Measurements from ENCODE around the gene LRRK1.

The LRRK1 gene

DNA sequence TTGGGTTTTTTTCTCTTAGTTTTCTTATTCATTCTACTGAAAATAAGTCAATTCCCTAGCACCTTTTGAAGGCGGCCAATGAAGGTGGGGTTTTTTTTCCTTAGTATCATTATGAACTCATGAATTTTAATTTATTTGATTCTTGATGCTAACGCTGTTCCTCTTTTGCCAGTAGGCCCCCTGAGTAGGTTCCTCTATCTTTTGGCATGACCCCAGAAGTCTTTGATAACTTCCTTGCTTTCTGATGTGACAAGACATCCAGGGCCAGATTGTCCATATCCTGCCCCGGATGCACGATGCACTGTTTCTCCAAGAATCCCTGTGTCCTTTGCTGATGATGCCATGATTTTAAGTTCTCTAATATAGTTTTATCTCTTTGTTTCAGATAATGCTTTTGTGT lies 20.6 kb downstream of the LRRK1 start:
- DNase-seq, result no peak

DNA sequence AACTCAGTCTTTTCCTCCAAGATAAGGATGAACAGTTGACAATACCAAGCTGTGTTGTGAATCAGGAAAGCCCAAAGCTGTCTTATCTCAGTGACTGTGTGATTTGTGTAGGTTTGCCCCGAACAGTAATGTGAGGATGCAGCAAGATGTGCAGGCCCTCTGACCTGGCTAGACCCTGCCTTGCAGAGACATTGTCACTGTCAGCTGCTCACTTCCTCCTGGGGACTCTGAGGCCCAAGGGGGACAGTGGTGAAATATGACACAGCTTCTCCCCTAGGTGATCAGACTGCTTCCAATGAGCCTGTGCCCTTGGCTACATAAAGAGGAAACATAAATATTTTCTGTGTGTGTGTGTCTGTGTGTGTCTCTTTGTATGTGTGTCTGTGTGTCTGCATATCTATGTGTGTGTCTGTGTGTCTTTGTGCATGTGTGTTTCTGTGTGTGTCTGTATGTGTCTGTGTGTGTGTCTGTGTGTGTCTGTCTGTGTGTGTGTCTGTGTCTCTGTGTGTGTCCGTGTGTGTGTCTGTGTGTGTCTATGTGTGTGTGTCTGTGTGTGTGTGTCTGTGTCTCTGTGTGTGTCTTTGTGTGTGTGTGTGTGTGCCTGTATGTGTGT lies 21.7 kb downstream of the LRRK1 start:
- no peak for DNase-seq

DNA sequence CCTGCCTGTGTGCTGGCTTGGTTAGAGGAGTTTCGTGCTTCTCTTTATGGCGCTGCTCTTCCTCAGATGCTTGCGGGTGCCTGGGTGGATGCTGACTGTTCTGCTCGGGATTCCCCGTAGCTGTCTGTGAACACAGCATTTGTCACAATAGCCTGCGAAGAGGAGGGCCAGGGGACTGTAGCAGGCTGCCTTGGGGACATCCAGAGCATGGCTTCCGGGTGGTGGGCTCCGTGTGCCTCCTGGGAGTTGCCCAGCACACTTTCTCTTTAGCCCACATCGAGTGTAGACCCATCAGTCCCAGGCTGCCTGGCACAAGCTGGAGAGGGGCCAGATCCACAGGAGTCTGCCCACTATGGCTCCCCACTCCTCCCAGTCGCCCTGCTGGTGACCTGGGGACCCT lies 22.4 kb downstream of the LRRK1 start:
- DNase-seq, result no peak

DNA sequence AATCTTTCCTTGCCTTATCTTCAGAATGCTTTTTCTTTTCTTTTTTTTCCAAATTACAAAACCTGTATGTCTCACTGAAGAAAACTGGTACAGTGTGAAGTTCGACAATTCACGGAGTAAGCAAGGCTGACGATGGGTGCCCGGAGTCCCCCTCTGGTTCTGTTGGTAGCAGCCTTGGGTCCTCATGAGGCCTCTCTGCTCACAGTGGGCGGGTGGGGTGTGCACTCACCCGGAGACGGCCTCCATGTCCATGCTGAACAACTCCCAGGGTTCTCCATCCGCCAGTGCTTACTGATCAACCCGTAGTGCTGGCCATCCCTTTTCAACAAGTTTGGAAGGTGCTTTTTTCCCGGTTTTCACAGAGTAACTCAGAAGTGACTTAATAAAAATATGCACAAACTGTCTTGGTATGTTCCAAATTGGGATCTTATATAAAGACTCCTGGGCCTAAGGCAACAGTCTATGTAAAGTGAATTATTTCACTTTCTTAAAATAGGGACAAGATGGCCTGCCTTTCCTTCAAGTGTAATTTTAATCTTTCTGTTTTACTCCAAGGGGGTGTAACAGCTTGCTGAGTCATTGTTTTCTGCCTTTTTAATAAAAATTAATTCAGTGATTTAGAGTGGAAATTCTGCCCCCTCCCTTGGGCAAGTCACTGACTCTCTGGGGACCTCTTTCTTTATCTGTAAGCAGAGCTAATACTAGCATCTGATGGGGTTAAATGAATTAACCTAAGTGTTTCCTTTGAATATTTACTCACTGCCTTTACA lies 23.7 kb downstream of the LRRK1 start:
- no peak for DNase-seq

DNA sequence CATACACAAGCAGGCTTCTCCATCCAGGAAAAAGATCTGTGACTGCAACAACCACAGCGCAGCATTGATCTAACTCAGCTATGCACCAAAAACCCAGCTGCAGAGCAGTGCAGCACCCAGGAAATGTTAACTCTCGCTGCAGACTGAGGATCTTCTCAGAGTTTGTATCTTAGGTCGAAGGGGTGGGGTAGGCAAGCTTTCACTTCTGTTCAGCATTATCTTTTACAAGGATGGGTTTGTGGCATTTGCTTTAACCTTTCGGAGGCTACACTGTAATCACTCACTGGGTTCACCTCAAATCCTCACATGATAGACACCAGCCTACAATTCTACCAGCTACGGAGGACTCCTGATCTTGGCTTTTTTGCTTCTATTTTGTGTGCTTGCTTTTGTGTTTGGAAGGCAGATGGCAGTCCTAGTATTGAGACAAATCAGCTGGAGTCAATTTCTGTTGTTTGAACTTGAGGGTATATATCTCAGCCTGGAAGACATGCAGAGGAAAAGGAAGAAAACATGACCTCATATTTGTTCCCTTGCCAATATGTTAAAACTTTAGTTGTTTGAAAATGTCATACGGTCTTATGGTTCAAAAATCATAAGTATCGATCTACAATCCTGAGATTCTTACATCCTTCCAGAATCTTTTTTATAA lies 25.2 kb downstream of the LRRK1 start:
- DNase-seq, result no peak

DNA sequence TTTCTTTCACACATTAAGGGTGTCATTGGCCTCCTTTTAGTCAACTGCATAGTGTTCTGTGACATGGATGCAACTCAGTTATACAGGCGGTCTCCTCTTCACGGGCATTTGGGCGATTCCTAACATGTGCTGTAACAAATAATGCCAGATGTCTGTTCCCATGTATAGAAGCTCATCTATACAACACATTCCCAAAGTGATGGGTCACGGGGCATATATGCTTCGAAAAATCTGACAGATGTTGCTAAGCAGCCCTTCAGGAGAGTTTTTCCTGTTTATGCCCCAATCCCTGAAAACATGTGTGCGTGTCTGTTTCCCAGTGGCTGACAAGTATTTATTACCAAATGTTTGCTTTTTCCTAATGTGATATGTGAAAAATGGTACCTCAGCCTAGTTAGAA lies 25.8 kb downstream of the LRRK1 start:
- no peak for DNase-seq

DNA sequence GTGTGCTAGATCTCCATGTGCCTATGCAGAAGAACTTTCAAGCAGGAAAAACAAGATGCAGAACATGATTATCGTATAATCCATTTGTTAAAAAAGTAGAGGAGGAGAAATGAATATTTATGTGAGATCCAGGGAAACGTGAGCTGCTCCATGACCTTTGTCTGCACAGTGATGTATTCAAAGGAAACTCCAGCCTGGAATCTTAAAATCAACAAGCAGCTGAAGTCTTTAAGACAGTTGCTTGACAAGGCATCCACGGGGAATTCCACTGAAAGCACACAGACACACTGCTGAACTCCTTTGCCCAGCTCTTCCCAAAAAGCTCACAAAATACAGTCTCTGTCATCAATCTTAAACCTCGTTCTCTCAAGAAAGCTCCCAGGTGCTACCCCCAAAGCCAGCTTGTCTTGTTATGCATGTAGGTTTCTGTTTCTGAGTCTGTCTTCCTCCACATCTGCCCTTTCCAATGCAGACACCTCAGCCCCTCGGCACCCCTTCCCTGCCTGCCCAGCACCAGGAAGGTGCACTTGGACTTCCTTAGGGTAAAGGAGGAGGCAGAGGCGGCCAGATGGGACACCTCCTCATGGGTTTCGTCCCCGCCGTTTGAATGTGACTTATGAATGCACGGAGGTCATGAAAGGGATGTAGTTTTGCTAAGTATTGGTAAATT lies 28.7 kb downstream of the LRRK1 start:
- no peak for DNase-seq

DNA sequence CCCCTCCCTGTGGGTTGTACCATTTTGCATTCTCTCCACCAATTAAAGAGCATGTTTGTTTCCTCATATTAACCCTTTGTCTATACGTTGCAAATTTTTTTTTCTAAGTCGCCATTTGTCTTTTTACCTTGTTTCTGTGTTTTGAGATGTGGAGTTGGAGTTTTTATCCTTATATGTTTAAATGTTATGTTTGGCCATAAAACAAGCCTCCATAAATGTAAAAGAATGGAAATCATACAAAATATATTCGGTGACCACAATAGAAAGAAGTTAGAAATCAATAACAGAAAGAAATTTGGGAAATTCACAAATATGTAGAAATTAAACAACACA lies 29.2 kb downstream of the LRRK1 start:
- DNase-seq, result no peak

DNA sequence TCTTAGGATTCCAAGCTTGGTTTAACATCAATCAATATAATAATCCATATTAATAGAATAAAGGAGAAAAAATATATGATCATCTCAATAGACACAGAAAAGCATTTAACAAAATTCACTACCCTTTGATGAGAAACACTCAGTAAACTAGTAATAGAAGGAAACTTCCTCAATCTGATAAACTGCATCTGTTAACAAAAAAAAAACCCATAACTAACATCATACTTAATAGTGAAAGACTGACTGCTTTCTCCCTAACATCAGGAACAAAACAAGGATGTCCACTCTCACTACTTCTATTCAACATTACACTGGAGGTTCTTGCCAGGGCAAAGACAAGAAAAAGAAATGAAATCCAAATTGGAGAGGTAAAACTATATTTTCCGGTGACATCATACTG lies 30.5 kb downstream of the LRRK1 start:
- DNase-seq, result no peak

DNA sequence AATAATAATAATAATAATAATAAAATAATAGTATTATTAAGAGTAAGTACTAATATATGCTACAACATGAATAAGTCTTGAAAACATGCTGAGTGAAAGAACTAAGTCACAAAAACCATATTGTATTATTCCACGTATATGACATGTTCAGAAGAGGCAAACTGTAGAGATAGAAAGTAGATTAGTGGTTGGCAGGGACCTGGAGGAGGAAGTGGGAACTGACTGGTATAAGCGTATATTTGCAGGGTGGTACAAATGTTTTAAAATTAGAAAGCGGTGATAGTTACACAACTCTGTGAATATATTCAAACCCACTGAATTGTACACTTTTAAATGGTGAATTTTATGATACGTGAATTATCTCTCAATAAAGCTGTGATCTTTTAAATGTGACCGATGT lies 32.8 kb downstream of the LRRK1 start:
- no peak for DNase-seq

DNA sequence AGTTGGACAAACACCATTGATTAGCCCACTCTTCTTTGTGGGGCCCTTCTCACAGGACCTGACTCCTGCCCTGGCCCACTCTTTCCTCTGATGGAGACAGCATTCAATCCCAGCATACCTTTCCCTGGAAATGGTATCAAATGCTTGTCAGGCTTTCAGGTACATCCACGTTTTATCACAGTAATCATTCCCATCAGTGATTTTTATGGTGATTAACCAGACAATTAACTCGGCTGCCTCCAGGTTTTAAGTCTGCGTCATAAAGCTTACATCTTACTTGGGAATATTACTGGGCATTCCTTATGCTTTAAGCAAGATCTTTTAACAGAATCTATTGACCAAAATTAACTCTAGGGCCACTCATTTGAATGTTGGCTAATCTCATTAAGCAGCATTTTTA lies 33.4 kb downstream of the LRRK1 start:
- DNase-seq, result no peak

DNA sequence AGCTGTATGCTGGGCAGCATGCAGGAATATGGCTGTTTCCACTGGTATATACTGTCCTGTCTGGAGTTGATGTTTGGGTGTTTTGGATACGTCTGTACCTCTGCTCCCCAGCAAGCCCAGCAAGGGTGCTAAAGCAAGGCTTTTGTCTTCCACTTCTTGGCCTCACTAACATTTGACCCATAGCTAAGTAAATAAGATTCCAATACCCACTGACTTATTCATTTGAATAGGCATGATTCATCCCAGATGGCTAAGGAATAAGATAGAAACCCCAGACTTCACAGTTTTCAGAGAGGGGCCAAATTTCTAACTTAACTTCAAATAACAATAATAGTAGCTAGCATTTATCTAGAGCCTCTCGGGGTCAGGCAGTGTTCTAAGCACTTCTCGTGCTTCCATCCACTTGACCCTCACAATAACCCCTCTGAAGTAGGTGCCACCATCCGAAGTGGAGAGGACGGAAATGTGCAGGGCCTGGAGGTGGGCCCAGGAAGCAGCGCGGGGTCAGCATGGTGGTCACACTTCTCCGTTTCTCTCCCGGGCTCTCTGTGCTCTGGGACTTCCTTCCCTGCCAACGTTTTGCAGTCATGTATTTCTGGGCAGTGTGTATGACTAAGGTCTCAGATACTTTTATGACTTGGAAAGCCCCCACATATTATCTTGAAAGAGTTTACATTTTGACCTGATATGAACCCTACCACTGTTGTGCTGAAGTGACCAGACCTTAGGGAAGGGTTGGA lies 39.3 kb downstream of the LRRK1 start:
- no peak for DNase-seq

DNA sequence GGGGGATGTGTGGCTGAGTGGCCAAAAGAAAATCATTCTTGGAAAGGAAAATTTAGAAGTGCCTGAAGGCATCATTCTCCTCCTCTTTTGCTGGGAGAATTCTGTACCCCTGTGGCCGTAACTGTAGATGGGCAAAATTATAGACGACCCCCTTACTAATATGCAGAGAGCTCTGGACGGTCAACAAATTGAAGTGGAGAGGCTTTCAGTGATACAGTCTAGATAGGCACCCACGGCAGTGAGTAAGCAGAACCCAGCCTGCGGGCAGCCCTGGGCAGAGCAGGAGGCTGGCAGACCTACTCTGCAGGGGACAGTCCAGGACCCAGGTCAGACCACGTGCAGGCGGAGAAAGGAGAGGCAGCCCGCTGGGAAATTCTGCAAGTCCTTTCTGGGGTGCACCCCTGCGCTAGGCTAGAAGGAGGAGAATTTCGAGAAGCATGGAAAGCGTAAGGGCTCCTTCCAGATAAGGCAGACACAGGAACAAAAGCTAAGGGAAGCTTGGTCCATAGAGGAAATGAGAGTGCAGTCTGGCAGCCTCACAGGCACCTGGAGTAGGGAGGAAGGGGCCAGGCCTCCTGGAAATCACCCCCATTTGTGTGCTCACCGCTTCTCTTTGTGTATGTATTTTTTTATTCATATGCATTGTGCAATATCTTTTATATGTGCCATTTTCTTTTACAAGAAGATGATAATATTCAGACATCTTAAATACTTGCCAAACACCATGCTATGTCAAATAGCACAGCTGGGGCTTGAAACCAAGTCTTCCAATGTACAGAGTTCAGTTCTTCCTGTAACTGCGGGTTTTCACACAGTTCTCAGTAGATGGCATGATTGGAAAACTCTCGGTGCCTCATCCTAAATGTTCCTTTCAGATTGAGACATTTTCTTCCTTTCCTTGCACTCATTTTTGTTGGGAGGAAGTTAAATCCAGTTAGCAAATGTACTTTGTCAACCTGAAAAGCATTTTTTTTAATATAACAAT lies 40.2 kb downstream of the LRRK1 start:
- no peak for DNase-seq

DNA sequence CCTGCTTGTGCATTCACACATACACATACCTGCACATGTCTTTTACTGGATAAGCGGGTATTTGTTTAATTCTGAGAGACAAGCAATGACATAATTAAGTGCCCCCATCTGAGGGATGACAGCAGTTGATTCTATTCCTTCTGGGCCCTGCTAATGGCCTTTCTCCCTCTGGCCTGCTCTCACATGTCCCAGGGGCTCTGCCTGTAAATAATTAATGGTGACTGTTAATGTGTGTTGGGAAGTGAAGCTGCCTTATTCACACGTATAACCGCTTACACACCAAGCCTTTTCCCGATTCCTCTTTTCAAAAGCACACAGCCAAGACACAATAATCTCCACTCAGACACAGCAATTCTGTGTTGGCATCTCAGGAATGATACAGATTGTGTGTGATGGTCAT lies 47.8 kb downstream of the LRRK1 start:
- DNase-seq, result no peak

DNA sequence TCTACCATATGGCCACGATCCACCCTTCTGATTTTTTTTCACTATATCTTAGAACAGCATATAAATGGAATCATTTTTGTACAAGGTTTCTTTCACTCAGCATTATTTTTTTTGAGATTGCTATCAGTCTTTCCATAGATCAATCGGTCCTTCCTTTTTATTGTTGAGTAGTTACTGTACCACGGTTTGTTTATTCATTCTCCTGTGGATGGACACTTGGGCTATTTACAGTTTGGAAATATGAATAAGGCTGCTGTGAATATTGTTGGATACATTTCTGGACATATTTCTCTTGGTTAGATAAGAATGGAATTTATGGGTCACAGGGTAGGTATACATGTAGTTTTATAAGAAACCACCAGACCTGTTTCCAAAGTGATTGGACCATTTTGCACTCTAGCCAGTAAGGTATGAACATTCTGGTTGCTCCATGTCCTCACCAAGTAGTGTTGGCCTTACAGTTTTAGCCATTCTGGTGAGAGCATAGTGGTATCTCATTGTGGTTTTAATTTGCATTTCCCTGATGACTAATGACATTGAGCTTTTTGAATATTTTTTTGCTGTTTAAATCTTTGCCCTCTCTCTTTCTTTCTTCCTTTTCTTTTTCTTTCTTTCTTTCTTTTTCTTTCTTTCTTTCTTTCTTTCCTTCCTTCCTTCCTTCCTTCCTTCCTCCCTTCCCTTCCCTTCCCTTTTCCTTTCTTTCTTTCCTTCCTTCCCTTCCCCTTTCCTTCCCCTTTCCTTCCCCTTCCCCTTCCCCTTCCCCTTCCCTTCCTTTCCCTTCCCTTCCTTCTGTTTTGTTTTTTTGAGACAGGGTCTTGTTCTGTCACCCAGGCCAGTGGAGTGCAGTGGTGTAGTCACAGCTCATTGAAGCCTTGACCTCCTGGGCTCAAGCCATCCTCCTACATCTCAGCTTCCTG lies 49.2 kb downstream of the LRRK1 start:
- DNase-seq, result no peak

DNA sequence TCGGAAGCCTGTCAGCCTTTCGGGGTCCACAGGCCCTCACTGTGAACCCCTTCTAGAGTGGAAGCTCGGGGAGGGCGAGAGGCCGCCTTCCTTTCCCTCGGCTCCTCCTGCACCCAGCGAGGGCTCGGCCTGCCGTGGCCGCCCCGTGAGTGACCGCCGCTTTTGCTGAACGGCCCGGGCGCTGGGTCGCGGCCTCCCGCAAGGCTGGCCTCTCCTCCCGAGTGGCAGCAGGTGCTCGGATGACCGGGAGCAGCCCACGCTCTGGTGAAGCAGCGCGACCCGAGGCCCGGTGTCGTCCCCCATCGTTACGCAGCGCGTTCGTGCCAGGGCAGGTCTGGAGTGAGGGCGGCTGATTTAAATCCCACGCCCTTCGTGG lies 53.8 kb downstream of the LRRK1 start:
- DNase-seq, result no peak

DNA sequence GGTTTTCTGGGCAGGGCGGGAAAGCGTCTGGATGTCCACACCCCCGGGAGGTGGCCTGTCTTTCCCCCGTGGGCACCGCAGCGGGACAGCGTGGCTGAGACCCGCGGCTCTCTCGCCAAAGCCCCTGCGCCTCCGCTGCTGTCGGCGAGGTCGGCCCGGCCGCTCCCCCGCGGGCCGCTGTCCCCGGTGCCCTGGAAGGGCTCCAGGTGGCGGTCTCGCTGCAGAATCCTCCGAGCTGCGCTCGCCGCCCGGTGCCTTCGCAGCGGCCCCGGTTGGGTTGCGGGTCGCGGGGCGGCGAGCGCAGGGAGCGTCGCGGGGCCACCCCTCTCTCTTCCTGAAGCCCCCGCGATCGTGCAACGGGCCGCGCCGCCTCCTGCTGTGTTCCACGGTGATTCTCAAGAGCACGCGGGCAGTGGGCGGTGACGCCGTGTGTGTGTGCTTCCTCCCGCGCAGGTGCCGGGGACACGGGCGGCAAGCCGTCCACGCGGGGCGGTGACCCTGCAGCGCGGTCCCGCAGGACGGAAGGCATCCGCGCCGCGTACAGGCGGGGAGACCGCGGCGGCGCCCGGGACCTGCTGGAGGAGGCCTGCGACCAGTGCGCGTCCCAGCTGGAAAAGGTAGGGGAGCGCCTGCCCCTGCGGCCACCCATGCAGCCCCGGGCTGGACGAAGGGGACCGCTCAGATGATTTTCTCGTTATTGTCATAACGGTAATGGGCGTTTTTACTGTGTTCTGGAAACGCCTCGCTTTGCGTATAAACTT lies 54.4 kb downstream of the LRRK1 start:
- DNase-seq, result no peak

DNA sequence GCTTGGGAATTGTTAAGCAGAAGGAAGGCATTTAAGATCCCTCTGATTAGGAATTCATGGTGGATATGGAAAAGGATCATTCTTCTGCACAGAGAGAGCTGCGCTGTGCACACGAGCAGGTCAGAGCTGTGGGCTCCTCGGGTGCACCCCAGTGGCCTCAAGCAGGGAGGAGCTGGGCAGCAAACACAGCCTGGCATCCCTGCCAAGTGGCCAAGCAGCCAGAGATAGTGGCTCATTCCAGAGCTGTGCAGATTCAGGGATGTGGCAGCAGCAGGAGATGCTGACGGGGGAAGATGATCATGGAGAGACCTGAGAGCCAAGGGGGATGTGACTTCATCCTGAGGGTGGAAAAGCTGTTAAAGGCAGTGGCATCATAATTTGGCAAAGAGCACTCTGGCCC lies 55.9 kb downstream of the LRRK1 start:
- DNase-seq, result no peak

DNA sequence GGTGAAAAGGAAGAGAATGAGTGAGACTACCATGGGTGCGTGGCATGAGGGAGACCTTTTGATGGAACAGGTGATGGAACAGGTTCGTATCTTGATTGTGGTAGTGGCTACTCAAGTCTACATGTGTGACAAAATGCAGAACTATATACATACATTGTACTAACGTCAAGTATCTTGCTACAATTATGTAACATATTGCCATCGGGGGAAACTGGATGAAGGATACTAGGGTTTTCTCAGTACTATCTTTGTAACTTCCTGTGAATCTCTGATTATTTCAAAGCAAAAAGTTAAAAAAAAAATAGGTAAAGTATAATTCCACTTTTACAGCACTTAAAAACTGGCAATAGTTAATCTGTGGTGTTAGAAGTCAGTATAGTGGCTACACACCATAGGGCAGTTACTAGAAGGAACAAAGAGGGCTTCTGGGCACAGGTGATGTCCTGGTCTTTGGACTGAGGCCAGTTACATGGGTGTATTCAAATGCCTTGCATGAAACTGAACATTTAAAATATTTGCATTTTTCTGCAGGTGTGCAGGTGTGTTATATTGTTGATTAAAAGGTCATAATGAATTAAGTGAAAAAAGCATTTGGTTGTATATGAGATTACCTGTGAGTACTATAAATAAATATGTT lies 61.4 kb downstream of the LRRK1 start:
- DNase-seq, result no peak

DNA sequence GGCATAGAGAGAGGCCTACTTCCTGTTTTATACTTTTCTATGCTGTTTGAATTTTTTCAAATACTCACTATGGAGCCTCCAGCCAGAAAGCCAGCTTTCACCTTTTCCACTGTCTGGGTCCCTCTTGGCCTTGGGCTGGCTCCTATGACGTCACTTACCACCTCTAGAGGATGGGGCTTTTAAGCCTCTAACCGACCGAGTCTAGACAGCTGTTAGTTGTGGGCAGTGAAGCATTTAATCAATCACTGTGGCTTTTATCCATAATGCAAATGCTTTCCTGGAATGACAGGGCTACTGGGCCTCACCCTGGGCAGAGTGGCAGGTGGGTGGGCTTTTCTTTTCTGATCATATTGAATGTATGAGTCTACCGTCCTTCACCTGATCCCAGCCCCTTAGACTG lies 61.9 kb downstream of the LRRK1 start:
- no peak for DNase-seq

Measured in stimulated activated naive CD4-positive, alpha-beta T cell treated with Interleukin-2 at 50 U/mL for 16 hours (primary cell).